GM21825 (cell line): ENCODE data around the gene CLEC9A.

Experiments
- ATAC-seq: cut with Tn5 transposase; IDR thresholded peaks from one replicate; pipeline ENCODE4 v1.9.1; 2021; ENCODE audit warnings: mild to moderate bottlenecking, moderate library complexity; ENCODE audit not compliant: unreplicated experiment

The CLEC9A gene

DNA sequence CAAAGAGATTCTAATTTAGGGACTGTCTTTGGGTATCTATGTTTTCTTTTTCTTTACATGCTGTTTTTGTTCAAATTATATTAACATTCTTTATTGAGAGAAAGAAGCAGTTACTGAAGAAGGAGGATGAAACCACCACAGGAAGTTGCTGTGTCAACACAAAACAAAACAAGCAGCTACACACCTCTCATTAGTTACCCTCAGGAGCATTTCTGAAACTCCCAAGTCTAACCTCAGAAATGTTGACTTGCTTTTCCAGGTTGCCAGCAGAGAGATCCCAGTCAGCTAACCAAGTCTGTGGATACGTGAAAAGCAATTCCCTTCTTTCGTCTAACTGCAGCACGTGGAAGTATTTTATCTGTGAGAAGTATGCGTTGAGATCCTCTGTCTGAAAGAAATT, 34.8 kb downstream of the CLEC9A start:
- ATAC-seq, result no peak

DNA sequence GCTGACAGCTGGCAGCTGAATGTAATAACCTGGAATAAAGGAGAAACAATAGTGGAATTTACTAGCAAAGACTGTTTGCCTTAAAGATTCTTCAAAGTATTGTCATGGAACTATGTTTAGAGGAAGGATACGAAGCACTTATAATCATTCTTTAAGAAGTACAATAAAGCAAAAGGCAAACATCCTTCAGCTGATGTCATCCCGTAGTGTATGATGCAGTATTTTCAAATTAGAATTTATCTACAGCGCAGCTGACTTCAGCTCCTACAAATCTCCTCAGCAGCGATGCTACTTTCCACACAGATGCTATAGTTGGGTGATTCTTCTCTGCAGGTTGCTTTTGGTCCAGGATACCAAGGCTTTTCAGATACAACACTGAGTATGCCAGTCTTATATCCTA, 36.8 kb downstream of the CLEC9A start:
- ATAC-seq, result no peak

DNA sequence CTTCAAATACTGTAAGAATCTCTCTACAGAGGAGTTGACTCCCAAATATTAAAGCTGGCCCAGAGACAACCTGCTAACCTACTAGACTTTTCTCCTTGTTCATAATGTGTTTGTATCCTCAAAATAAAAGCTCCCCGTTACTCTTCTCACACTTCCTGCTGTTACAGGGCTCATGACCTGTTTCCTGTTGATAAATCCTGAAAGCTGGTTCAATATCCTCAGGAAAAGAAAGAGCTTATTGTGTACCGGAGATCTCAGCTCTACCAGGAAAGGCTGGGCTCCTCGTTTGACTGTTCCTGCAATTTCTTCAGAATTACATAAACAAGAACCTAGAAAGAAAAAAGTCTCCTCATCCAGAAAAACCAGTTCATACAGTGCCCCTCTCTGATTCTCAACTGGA, 37.5 kb downstream of the CLEC9A start:
- ATAC-seq, result no peak

DNA sequence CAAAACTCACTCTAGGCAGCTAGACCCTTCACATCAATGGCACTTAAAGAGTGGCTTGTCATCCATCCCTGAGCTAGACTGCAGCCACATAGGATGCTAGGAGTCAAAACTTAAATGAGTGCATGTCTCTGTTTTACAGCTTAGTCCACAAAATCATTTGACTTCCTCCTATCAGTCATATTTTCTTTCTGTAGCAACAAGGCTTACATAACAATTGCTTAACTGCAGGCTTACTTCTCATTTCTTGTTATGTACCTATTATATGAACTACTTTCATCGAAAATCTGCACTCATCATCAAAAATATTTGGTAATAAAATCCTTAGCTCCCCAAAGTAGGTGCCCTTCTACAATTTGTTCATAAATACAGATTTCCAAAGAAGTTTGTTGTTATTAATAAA, 38.2 kb downstream of the CLEC9A start:
- ATAC-seq, result no peak

DNA sequence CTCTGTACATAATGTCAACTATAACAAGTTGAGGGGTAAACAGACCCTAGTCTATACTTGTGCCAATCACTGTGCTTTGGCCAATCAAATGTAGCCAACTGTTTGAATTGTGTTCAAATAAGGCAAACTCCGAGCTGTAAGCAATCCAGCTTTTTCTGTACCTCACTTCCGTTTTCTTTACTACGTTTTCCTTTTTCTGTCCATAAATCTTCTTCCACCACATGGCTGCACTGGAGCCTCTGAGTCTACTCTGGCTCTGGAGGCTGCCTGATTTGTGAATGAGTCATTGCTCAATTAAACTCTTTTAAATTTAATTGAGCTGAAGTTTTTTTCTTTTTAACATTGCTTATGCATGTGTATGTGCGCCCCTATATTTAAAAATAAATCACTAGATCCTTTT, 38.6 kb downstream of the CLEC9A start:
- no peak for ATAC-seq

DNA sequence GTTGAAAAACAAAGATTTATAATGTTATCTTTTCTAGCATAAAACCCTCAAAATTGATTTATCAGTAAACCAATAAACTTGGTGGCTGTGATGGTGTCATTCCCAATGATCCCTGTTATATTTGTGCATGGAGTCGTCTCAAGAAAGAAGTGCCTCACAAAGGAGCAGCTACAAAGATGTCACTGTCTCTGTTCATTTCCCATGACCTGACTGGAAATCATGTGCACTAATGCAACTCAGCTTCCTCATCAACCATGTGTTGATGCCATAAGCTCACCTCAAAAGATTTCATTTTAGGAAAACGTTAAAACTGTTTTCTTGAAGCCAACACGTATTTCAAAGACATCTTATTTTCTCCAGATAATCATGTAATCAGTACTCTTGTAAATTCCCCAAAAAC, 39.5 kb downstream of the CLEC9A start:
- ATAC-seq, result no peak

DNA sequence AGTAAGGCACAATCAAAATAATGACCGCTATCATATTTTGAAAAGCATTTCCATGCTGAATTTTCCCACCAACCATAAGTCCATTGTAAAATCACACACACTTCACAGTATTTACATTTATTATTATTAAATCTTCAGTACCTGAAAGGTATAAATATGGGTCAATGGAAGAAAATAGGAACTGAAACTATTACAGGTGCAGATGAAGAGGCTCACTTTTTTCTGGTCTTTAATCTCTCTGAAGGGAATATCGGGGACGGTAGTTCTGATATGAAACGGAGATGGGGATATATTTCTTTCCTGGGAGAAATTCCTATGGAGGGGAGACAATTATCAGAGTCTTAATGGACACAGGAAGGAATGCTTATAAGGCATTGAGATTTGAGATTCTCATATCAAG, 39.9 kb downstream of the CLEC9A start:
- no peak for ATAC-seq

DNA sequence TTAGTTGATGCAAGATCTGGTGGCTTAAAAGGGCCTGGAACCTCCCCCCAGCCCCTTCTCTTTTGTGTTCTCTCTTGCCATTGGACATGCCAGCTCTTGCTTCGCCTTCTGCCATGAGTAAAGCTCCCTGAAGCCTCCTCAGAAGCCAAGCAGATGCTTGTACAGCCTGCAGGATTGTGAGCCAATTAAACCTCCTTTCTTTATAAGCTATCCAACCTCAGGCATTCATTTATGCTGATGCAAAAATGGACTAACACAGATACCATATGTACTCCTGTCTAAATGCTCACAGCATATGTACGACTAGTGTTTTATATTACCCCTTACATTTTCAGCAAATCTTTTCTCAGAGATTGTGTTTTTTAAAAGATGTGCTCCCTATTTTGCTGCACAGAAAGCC, 41.6 kb downstream of the CLEC9A start:
- ATAC-seq, result no peak

DNA sequence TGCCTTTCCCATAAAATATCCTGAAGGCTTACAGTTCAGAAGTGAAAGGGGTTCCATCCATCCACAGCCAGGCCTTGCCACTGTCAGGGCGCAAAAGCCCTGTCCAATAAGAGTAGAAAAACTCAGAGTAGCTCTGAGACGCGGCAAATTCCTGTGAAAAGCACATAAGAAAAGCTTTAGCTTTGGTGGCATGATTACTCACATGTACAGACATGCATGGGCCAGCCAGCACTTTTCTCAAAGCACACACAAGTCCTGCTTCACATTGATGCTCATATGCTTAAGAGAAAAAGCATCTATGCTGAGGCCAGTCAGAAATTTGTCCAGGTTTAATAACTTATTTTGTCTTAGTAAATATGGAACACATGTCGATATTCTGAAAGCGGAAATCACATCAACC, 42.8 kb downstream of the CLEC9A start:
- ATAC-seq, result no peak

DNA sequence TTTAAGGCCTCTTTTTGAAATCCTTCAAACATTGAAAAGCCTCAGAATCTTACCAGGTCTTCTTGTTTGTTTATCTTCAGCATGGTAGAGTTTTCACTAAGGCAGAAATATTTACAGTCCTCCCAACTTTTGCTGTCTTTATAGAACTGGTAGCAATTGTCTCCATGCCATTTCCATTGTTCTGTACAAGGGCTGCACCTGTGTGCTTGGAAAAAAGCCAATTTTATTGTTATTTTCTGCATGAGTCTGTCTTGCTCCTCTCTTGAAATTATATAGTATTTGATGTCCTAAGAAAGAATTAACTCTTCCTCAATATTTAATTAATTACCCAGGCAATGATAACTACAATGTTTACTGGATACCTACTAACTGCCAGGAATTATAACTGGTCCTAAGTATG, 45.0 kb downstream of the CLEC9A start:
- ATAC-seq, result no peak

DNA sequence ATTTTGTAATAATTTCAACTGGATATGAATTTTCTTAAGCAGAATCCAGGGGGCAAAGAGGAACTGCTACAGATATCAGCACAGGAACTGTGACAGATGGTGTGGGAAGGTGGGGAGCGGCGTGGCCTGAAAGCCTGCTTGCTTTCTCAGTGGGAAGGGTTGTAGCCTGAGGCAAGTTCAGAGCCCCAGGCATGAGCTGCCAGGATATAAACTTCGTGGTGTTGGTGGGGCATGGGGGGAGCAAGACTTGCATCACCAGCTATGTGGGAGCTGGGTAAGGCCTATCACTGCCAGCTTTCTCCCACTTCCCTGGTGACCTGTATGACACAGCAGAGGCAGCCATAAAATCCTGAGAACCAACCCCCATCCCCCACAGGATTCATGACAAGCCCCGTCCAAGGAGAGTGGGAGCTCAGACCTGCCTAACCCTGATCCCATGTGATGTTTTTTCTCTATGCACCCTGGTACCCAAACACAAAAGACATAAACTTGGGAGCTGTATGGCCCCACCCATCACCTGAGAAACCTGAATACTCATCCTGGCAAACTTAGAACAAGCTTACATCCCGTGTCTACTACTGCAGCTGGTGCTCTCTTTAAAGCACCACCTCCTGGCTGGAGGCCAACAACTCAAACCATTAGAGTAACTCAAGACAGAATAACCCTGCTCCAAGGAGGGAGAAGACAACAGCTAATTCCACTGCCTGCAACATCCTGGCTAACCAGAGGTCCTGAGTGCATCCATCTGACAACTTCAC, 51.8 kb downstream of the CLEC9A start:
- ATAC-seq, result no peak

DNA sequence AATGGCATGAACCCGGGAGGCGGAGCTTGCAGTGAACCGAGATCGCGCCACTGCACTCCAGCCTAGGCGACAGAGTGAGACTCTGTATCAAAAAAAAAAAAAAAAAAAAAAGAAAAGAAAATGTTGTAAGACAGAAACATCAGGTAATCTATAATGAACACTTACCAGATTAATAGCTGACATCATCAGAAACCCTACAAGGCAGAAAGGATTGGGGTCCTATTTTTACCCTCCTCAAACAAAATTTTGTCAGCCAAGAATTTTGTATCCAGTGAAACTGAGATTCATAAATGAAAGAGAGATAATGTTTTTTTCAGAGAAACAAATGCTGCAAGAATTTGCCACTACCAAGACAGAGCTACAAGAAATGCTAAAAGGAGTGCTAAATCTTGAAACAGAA, 54.3 kb downstream of the CLEC9A start:
- no peak for ATAC-seq

DNA sequence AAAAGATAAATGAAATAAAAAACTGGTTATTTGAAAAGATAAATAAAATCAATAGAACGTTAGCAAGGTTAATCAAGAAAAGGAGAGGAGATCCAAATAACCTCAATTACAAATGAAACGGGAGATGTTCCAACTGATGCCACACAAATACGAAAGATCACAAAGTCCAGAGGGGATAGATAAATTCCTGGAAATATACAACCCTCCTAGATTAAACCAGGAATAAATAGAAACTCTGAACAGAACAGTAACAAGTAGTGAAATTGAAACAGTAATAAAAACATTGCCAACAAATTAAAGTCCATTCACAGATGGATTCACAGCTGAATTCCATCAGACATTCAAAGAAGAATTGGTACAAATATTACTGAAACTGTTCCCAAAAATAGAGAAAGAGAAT, 55.9 kb downstream of the CLEC9A start:
- no peak for ATAC-seq

DNA sequence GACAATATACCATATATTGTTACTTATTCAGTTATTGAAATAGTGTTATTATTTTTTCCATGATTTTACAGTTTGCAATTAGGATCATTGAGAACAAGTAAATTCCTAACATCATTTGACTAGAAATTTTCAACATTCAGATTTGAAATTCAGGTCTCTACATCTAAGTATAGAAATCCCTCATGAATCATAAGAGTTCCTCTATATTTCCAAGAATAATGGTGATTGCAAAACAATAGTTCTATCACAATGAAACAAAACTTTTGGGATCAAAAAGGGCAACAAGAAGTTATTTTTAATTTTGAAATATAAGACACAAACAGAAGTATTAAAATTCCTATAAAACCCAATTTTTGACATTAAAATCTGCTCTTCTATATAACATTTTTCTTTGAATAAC, 57.5 kb downstream of the CLEC9A start:
- ATAC-seq, result no peak

DNA sequence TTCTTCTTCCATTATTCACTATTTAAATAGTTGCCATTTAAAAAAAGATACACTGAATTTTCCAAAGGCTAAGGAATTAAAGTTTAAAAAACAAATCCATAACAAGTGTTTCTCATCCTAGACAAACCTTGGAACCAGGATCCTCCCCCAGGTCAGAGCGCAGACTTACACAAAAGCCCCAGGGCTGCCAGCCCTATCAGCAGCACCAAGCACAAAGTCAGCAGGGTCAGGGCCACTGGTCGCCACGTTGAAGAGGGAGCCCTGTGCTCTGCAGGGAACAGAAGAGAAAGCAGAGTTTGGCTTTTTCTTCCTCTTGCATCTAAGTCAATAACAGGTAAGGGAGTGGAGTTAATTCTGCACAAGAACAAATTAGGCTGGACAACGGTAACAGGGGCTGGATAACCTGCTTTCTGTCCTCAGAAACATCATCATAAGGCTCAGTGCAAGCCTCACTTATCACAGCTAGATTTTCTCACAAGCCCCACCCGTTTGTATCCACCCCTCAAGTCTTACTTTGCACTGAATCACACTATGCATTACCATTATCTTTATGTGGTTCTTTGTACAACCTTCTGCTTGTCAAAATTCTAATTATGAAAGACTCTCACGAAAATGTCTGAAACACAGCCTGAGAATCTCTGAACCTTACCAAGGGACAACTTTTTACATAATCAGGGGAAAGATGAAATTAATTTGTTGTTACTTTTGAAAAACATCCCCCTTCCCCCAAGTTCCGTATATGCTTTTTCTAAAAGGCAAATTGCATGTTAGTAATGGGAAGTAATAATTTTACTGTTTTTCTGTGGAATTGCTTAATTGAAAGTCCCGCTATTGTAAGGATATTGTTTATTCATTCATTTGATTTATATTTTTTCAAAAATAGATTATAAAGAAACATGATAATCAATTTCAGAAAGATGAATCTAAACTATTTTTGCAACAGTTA, 58.7 kb downstream of the CLEC9A start:
- no peak for ATAC-seq

DNA sequence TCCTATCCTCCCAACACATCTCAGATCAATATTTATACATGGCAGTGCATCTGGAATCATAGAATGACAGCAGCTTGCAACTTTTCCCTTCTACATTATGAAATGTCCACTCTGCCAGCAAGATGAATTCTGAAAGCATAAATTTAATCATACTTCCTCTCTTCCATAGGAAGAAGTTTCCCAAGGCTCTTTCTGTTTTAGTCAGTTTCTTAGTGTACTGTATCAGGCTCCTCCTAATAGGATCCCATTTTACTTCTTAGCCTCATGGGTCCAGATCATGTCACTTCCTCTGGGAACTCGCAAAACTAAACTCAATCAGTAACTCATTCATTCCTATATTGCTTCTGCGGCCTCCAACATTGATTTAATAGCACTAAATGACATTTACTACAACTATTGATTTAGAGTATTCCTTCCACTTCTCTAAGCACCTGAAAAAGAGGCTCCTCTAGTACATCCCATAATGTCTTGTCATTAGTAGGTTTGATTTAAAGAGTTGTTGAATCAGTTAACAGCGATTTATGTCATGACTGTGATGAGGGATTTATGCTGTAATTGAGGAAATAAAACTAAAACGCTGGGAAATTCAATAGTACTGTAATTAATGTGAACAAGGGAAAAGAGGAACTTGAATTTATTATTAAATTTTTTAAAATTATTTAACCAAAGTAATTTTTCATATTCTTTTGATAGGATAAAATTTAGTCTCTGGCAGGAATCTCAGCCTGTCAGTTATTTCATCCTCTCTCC, 64.3 kb downstream of the CLEC9A start:
- ATAC-seq, result no peak

DNA sequence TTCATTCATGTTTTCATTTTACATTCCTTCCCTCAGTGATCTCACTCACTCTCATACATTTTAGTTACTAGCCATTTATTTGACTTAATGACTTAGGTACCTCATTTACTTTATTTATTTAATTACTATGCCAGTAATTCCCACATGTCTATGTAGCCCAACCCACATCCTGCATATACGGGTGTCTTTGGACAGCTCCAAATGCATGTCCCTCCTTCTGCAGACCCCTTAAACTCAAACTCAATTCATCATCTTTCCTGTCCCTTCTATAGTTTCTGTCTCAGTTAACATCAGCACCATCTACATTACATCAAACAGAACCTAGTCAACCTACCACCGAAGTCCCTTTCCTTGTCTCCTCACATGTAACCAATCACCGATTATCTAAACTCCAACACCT, 65.5 kb downstream of the CLEC9A start:
- ATAC-seq, result no peak

DNA sequence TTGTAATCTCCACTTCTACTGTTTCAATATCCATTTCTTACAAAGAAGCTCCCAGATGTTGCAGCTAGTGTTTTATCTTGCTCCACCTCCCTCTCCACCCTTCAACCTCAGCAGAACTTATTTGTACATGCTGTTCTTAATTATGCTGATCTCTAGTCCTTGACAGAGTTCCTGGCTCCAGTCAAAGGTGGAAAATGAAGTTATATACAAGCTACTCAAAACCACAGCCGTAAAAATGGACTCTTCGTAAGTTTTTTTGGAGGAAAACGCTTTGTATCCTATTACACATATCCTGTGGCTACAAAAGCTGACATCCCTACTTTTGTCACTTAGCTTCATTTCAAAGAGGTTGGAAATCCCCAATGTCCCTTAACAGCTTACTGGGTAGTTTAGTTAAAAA, 67.0 kb downstream of the CLEC9A start:
- no peak for ATAC-seq

DNA sequence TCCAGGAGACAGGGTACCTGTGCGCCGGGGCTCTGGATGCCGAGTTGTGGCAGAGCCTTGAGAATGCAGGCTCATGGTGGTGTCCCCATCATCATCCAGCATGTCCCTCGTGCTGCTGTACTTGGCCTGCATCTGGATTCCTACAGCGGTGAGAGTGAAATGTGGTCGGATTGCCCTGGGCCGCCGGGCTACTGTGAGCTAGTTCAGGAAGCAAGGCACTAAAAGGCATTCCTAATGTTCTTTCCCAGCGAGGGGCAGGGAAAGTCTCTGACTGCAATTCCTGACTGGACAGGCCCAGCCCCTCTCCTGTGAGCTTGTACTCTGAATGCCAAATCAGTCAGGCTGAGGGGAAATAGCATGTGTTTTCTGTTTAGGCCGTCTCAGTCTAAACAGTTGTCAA, 68.3 kb downstream of the CLEC9A start, which contains the start of gene CLEC1A:
TSS of gene CLEC1A (minus strand) at position 195 of the 400 bp plus-strand sequence. CDS start at position 132, 63 bp downstream.
- ATAC-seq, result no peak

DNA sequence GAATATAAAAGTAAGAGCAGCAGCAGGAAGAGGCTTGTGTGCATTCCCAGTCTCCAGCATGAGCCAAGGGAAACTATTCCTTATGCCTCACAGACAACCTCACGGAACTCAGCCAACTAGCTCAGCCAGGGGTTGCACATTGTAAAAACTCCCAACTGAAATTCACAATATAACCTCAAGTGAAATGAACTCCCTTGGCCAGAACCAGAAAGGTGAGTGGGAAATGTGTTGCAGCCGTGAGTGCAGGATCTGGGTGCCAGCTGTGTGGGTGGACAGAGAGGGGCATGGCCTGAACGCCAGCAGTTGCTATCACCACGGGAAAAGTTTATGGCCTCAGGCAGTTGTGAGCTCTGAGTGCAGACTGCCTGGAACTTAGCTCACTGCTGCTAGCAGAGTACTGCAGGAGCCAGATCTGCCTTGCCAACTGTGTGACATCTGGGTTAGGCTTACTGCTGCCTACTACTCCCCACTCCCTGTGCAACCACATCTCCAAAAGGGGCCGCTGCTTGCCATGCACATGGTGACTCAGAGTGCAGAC, 70.6 kb downstream of the CLEC9A start:
- ATAC-seq, result no peak

DNA sequence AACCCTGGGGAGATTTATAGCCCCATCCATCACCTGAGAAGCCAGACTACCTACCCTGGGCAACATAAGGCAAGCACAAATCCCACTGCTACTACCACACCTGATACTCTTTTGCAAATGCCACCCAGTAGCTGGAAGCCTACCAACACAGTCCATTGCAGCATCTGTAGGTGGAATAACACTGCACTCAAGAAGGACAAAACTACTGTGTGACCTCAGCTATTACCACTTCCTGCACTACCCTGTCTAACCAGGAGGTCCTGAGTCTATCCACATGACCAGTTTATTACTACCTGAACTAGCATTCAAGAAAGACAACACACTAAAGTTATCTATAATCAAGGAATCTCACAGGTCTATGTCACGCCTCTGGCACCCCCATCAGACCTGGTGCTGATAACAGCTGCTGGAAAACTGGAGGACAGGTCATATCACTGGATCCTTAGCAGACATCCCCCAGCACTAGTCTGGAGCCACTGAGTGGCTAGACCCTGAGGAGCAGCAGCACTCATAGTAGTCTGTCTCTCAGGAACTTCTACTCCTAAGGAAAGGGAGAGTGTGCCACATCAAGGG, 71.3 kb downstream of the CLEC9A start:
- no peak for ATAC-seq
